HEK293 (cell line): Measurements from ENCODE around the gene KIF25.

Experiments
- CTCF ChIA-PET: fragments of 350-600 bp; formaldehyde crosslinking; extraction: SDS; loops from one replicate; lab custom pipeline; 2021; ENCODE audit warnings: antibody characterized with exemption; lab: Yijun Ruan, JAX
- POLR2A ChIA-PET: fragments of 300-600 bp; formaldehyde crosslinking; extraction: SDS; loops from one replicate; lab custom pipeline; 2020; ENCODE audit warnings: antibody characterized with exemption, inconsistent platforms; lab: Yijun Ruan, JAX
- H3K27ac ChIP-seq: fragments of 200-500 bp; sonication (Bioruptor generic); 2 replicates; pipeline ENCODE4 v1.5.1; 2014; ENCODE audit warnings: low read depth, low read length, control low read depth, inconsistent platforms; ENCODE audit errors: extremely low read depth
- H3K36me3 ChIP-seq, 2 experiments: fragments of 200-500 bp in 1 of 2; sonication (Bioruptor generic) in 1 of 2; 1 replicate in 1 of 2; 2 replicates in 1 of 2; pipeline ENCODE4 v1.5.1; 2014 to 2017; ENCODE audit warnings: inconsistent platforms in 2 of 2, low read length in 2 of 2; ENCODE audit not compliant: control insufficient read depth in 2 of 2, insufficient read depth in 1 of 2
- H3K4me1 ChIP-seq: fragments of 200-500 bp; sonication (Bioruptor generic); 2 replicates; pipeline ENCODE4 v1.5.1; 2014; ENCODE audit warnings: mild to moderate bottlenecking, low read length, inconsistent platforms; ENCODE audit not compliant: control insufficient read depth, insufficient read depth
- H3K4me3 ChIP-seq: 2 replicates; pipeline ENCODE4 v1.5.1; 2011; ENCODE audit warnings: low read depth, mild to moderate bottlenecking, control low read depth, low read length, moderate library complexity
- H3K9me3 ChIP-seq: fragments of 200-500 bp; sonication (Bioruptor generic); 2 replicates; pipeline ENCODE4 v1.5.1; 2014; ENCODE audit warnings: low read depth, low read length, inconsistent platforms; ENCODE audit not compliant: control insufficient read depth, insufficient read depth
- GLIS1 ChIP-seq: fragments of 450-650 bp; formaldehyde crosslinking; IDR thresholded peaks from 2 replicates; pipeline ENCODE4 v1.5.1; 2016; ENCODE audit warnings: missing biosample characterization, missing genetic modification characterization
- KLF10 ChIP-seq: fragments of 450-650 bp; IDR thresholded peaks from 2 replicates; pipeline ENCODE4 v1.5.1; 2018; ENCODE audit warnings: missing biosample characterization, mild to moderate bottlenecking, missing genetic modification characterization
- KLF8 ChIP-seq: fragments of 450-650 bp; formaldehyde crosslinking; IDR thresholded peaks from 2 replicates; pipeline ENCODE4 v1.5.1; 2016; ENCODE audit warnings: missing biosample characterization, missing genetic modification characterization
- KLF9 ChIP-seq: fragments of 450-650 bp; formaldehyde crosslinking; IDR thresholded peaks from 2 replicates; pipeline ENCODE4 v1.5.1; 2016; ENCODE audit warnings: missing biosample characterization, missing genetic modification characterization, low read depth
- MZF1 ChIP-seq: fragments of 450-650 bp; formaldehyde crosslinking; IDR thresholded peaks from 2 replicates; pipeline ENCODE4 v1.5.1; 2017; ENCODE audit warnings: missing biosample characterization, missing genetic modification characterization, borderline replicate concordance
- OSR2 ChIP-seq: fragments of 450-650 bp; formaldehyde crosslinking; IDR thresholded peaks from 2 replicates; pipeline ENCODE4 v1.5.1; 2016; ENCODE audit warnings: missing biosample characterization, missing genetic modification characterization
- PRDM6 ChIP-seq: fragments of 450-650 bp; formaldehyde crosslinking; IDR thresholded peaks from 2 replicates; pipeline ENCODE4 v1.5.1; 2017; ENCODE audit warnings: missing biosample characterization, missing genetic modification characterization
- ZBTB26 ChIP-seq: fragments of 450-650 bp; formaldehyde crosslinking; optimal IDR thresholded peaks from 2 replicates; pipeline ENCODE3; 2016; ENCODE audit warnings: missing biosample characterization, mild to moderate bottlenecking, missing genetic modification characterization
- ZIC2 ChIP-seq: fragments of 450-650 bp; formaldehyde crosslinking; IDR thresholded peaks from 2 replicates; pipeline ENCODE4 v1.5.1; 2016; ENCODE audit warnings: missing biosample characterization, missing genetic modification characterization
- ZNF16 ChIP-seq: fragments of 450-650 bp; formaldehyde crosslinking; IDR thresholded peaks from 2 replicates; pipeline ENCODE4 v1.5.1; 2016; ENCODE audit warnings: low read depth, missing biosample characterization, missing genetic modification characterization
- ZNF175 ChIP-seq: fragments of 450-650 bp; formaldehyde crosslinking; IDR thresholded peaks from 2 replicates; pipeline ENCODE4 v1.5.1; 2016; ENCODE audit warnings: missing biosample characterization, missing genetic modification characterization
- ZNF18 ChIP-seq: fragments of 450-650 bp; formaldehyde crosslinking; IDR thresholded peaks from 2 replicates; pipeline ENCODE4 v1.5.1; 2016; ENCODE audit warnings: missing biosample characterization, missing genetic modification characterization
- ZNF184 ChIP-seq: fragments of 450-650 bp; IDR thresholded peaks from 2 replicates; pipeline ENCODE4 v1.5.1; 2018; ENCODE audit warnings: missing biosample characterization, mild to moderate bottlenecking, missing genetic modification characterization
- ZNF19 ChIP-seq: fragments of 450-650 bp; formaldehyde crosslinking; IDR thresholded peaks from 2 replicates; pipeline ENCODE4; 2016; ENCODE audit warnings: missing biosample characterization, missing genetic modification characterization, low read depth
- ZNF223 ChIP-seq: fragments of 450-650 bp; formaldehyde crosslinking; IDR thresholded peaks from 2 replicates; pipeline ENCODE4 v1.5.1; 2016; ENCODE audit warnings: missing biosample characterization, missing genetic modification characterization
- ZNF362 ChIP-seq: fragments of 450-650 bp; formaldehyde crosslinking; IDR thresholded peaks from 2 replicates; pipeline ENCODE4 v1.5.1; 2016; ENCODE audit warnings: missing biosample characterization, missing genetic modification characterization
- ZNF423 ChIP-seq: fragments of 450-650 bp; formaldehyde crosslinking; IDR thresholded peaks from 2 replicates; pipeline ENCODE4 v1.5.1; 2016; ENCODE audit warnings: missing biosample characterization, missing genetic modification characterization
- ZNF501 ChIP-seq: fragments of 450-650 bp; formaldehyde crosslinking; IDR thresholded peaks from 2 replicates; pipeline ENCODE4 v1.5.1; 2016; ENCODE audit warnings: missing biosample characterization, missing genetic modification characterization
- ZNF513 ChIP-seq: fragments of 450-650 bp; IDR thresholded peaks from 2 replicates; pipeline ENCODE4 v1.5.1; 2018; ENCODE audit warnings: missing biosample characterization, missing genetic modification characterization
- ZNF514 ChIP-seq: fragments of 450-650 bp; formaldehyde crosslinking; IDR thresholded peaks from 2 replicates; pipeline ENCODE4 v1.5.1; 2016; ENCODE audit warnings: missing biosample characterization, missing genetic modification characterization
- ZNF580 ChIP-seq: fragments of 450-650 bp; formaldehyde crosslinking; IDR thresholded peaks from 2 replicates; pipeline ENCODE4 v1.5.1; 2016; ENCODE audit warnings: missing biosample characterization, missing genetic modification characterization
- ZNF610 ChIP-seq: fragments of 450-650 bp; formaldehyde crosslinking; IDR thresholded peaks from 2 replicates; pipeline ENCODE4 v1.5.1; 2016; ENCODE audit warnings: missing biosample characterization, missing genetic modification characterization, borderline replicate concordance
- ZNF660 ChIP-seq: fragments of 450-650 bp; IDR thresholded peaks from 2 replicates; pipeline ENCODE4 v1.5.1; 2018; ENCODE audit warnings: missing biosample characterization, mild to moderate bottlenecking, missing genetic modification characterization
- ZNF701 ChIP-seq: fragments of 450-650 bp; formaldehyde crosslinking; IDR thresholded peaks from 2 replicates; pipeline ENCODE4 v1.5.1; 2016; ENCODE audit warnings: missing biosample characterization, missing genetic modification characterization
- ZNF843 ChIP-seq: fragments of 450-650 bp; formaldehyde crosslinking; IDR thresholded peaks from 2 replicates; pipeline ENCODE4 v1.5.1; 2016; ENCODE audit warnings: missing biosample characterization, missing genetic modification characterization
- ZSCAN18 ChIP-seq: fragments of 450-650 bp; formaldehyde crosslinking; IDR thresholded peaks from 2 replicates; pipeline ENCODE4 v1.5.1; 2016; ENCODE audit warnings: missing biosample characterization, missing genetic modification characterization

The KIF25 gene

GRCh38 chr6:167951781-167952511, 45.5 kb upstream of the KIF25 start:
- H3K27ac ChIP-seq = no peak overlapping the region
- POLR2A ChIA-PET = no interaction called here
- peaks cover 6% of the 10 kb centered on the region for H3K4me1 ChIP-seq
- H3K9me3 ChIP-seq = no peaks in the 10 kb centered on the region
- peaks cover 33 to 87% of the 10 kb centered on the region in 2 experiments for H3K36me3 ChIP-seq
- TF ChIP-seq ZNF175 (tag by site-specific recombination) (no peak), ZNF16 (tag by site-specific recombination) (no peak), ZNF513 (tag by site-specific recombination) (peak; percentile 81), ZNF223 (tag by site-specific recombination) (no peak)
- no peak overlapping the region for H3K4me3 ChIP-seq
- CTCF ChIA-PET = interaction anchor here (1.2 kb wide), 1 partner anchor 17 kb away, joined by 4 read pairs; no protein-coding TSS in a partner anchor

GRCh38 chr6:167952512-167952859, 45.0 kb upstream of the KIF25 start:
- H3K4me3 ChIP-seq = no peak overlapping the region
- POLR2A ChIA-PET = no interaction called here
- peaks cover 27 to 87% of the 10 kb centered on the region in 2 experiments for H3K36me3 ChIP-seq
- CTCF ChIA-PET = interaction anchor here (1.2 to 1.5 kb wide), 2 partner anchors 15 to 16 kb away, joined by 4 to 7 read pairs; no protein-coding TSS in a partner anchor
- no peak overlapping the region for H3K27ac ChIP-seq
- no peaks in the 10 kb centered on the region for H3K9me3 ChIP-seq
- H3K4me1 ChIP-seq = peaks cover 6% of the 10 kb centered on the region
- TF ChIP-seq PRDM6 (no peak), ZNF843 (tag by site-specific recombination) (no peak), ZSCAN18 (tag by site-specific recombination) (no peak), ZNF610 (tag by site-specific recombination) (no peak), GLIS1 (tag by site-specific recombination) (no peak), ZNF18 (no peak), ZNF423 (no peak), ZNF16 (tag by site-specific recombination) (no peak), ZNF701 (tag by site-specific recombination) (no peak), ZNF184 (tag by site-specific recombination) (no peak), ZNF580 (tag by site-specific recombination) (no peak), KLF9 (0 out of 2 replicates have a peak, but pooled peaks have one; percentile 31), ZNF19 (no peak), KLF10 (peak; percentile 79), ZNF514 (tag by site-specific recombination) (no peak), ZBTB26 (tag by site-specific recombination) (no peak), ZNF660 (tag by site-specific recombination) (no peak), ZNF362 (tag by site-specific recombination) (no peak), OSR2 (tag by site-specific recombination) (no peak), KLF8 (no peak), MZF1 (tag by site-specific recombination) (no peak), ZIC2 (tag by site-specific recombination) (no peak), ZNF501 (no peak)
